K562 (cell line): ENCODE measurements around the gene DAB2IP. TPM values are rescaled to one million over a fixed set of nuclear protein-coding genes. Genes with fewer than 3 reads are reported as not detected.

Experiments used
- BACH1 ChIP-seq: fragments of 200-800 bp; sonication (Bioruptor generic); IDR thresholded peaks from 2 replicates; pipeline ENCODE4 v1.6.1; 2016; ENCODE audit warnings: missing genetic modification characterization, missing compliant biosample characterization
- C11orf30 ChIP-seq: fragments of 450-650 bp; IDR thresholded peaks from 2 replicates; pipeline ENCODE4 v1.6.1; 2016; ENCODE audit warnings: low read depth, mild to moderate bottlenecking
- HDGF ChIP-seq: fragments of 450-650 bp; IDR thresholded peaks from 2 replicates; pipeline ENCODE4 v1.6.1; 2016
- PPARD ChIP-seq: fragments of 250-450 bp; sonication (Bioruptor Pico); IDR thresholded peaks from 2 replicates; pipeline ENCODE4 v1.8.0; 2022; ENCODE audit warnings: inconsistent platforms, mild to moderate bottlenecking, moderate library complexity
- SREBF1 ChIP-seq: fragments of 150-350 bp; IDR thresholded peaks from 2 replicates; pipeline ENCODE4 v1.6.1; 2014; ENCODE audit warnings: antibody characterized with exemption, low read depth, low read length, borderline replicate concordance
- ZNF311 ChIP-seq: fragments of 250-450 bp; sonication (Bioruptor Pico); IDR thresholded peaks from 2 replicates; pipeline ENCODE4 v1.4.0; 2020; ENCODE audit warnings: mild to moderate bottlenecking, moderate library complexity
- ZNF551 ChIP-seq: fragments of 250-450 bp; sonication (Bioruptor Pico); IDR thresholded peaks from 2 replicates; pipeline ENCODE4 v1.5.0; 2021; ENCODE audit warnings: mild to moderate bottlenecking, moderate library complexity
- polyA plus RNA-seq, 8 experiments: library from polyadenylated mRNA; depleted of rRNA in 4 of 8; stranded (reverse) in 5 of 8; unstranded in 3 of 8; fragments of >200 nt; fragmentation: Nextera tagmentation in 2 of 8; fragmentation: Illumina TruSeq in 1 of 8; extraction: Ambion mirVana in 2 of 8; extraction: Trizol in 1 of 8; gene quantifications; 2 replicates each; pipeline versions ENCODE4 v1.2.1 to v1.2.3, GENCODE V29; 2011 to 2014; ENCODE audit warnings: inconsistent platforms in 1 of 8, missing spikeins in 1 of 8
- total RNA-seq, 7 experiments: library from RNA; depleted of rRNA in 6 of 7; stranded (reverse); fragments of >200 nt in 6 of 7; fragmentation: Illumina TruSeq in 2 of 7; extraction: Trizol in 2 of 7; gene quantifications; 2 replicates each; pipeline versions ENCODE4 v1.2.1 to v1.2.3, GENCODE V29; 2011 to 2021; ENCODE audit warnings: low replicate concordance in 1 of 7
- TF ChIP-seq, protein P1 (sequence below), 2 experiments: fragments of 450-650 bp; formaldehyde crosslinking in 1 of 2; IDR thresholded peaks; 2 replicates each; pipeline versions ENCODE4 v1.4.0 to v1.6.1; 2014 to 2020; ENCODE audit warnings: mild to moderate bottlenecking in 2 of 2, borderline replicate concordance in 1 of 2, low read depth in 1 of 2

The DAB2IP gene
- total and polyA plus RNA-seq, 9 of the 15 experiments (the other 6 are each of a cell fraction or from before 2014, with no cell fraction given), result 0.04 to 0.31 (median 0.08) TPM; not detected in 5

DNA sequence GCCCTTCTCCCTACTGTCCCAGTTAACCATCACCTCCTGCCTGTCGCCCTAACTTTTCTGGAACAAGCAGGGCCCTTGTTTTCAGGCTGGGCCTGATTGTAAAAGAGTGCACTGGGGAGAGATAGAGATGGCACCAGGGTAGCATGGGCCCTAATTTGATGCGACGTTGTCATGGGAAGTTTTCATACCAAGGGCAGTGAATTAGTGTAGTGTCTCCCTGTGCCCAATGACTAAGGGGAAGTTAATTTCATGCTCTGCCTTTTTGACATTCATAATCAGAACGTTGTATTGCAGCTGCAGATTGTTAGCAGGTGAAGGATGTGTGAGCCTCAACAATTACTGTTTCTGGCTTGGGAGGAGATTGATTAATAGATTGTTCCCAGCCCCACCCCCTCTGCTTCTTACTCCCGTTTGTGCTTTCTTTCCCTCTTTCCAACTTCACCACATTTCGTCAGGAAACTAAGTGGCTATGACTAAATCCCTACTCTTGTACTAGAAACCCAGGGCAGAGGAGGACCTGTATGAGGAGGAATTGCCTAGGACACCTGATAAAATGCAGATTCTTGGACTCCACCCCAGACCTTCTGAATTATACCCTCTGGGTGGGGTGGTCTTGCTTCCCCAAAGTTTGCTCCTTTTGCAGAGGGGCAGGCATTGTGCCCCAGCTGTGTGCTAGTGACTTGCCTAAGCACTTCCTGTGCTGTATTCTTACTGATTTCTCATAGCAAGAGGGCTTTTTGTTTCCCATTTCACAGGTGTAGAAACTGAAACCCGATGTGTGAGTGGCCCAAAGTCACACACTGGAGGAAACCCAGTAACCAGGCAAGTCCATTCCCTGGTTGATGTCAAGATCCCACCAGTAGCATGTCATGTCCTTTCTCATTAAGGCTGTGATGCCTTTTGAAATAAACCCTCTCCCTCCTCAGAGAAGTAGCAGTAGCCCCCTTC, 56.3 kb downstream of the DAB2IP start (continued):
- no peak for TF ChIP-seq PPARD (CRISPR knock-in tag)
- no peak for TF ChIP-seq HDGF
- TF ChIP-seq, protein P1, sequence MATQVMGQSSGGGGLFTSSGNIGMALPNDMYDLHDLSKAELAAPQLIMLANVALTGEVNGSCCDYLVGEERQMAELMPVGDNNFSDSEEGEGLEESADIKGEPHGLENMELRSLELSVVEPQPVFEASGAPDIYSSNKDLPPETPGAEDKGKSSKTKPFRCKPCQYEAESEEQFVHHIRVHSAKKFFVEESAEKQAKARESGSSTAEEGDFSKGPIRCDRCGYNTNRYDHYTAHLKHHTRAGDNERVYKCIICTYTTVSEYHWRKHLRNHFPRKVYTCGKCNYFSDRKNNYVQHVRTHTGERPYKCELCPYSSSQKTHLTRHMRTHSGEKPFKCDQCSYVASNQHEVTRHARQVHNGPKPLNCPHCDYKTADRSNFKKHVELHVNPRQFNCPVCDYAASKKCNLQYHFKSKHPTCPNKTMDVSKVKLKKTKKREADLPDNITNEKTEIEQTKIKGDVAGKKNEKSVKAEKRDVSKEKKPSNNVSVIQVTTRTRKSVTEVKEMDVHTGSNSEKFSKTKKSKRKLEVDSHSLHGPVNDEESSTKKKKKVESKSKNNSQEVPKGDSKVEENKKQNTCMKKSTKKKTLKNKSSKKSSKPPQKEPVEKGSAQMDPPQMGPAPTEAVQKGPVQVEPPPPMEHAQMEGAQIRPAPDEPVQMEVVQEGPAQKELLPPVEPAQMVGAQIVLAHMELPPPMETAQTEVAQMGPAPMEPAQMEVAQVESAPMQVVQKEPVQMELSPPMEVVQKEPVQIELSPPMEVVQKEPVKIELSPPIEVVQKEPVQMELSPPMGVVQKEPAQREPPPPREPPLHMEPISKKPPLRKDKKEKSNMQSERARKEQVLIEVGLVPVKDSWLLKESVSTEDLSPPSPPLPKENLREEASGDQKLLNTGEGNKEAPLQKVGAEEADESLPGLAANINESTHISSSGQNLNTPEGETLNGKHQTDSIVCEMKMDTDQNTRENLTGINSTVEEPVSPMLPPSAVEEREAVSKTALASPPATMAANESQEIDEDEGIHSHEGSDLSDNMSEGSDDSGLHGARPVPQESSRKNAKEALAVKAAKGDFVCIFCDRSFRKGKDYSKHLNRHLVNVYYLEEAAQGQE (IDR thresholded peaks at IDR 0.05; ENCODE audit: borderline replicate concordance), result no peak
- TF ChIP-seq, protein P1 (CRISPR knock-in tag; IDR thresholded peaks at IDR 0.05; ENCODE audit: low read depth), result no peak
- no peak for TF ChIP-seq SREBF1
- TF ChIP-seq ZNF311, result no peak
- TF ChIP-seq C11orf30, result no peak
- TF ChIP-seq ZNF551 (CRISPR knock-in tag), result no peak
- TF ChIP-seq BACH1 (tag), result no peak
